ENCODE results near the gene SSRP1.
"Not testable (repeated sequence)": the region's sequence is repeated elsewhere in the genome, so short reads cannot be mapped to it uniquely, and the experiment has no call there.

Gene SSRP1, protein sequence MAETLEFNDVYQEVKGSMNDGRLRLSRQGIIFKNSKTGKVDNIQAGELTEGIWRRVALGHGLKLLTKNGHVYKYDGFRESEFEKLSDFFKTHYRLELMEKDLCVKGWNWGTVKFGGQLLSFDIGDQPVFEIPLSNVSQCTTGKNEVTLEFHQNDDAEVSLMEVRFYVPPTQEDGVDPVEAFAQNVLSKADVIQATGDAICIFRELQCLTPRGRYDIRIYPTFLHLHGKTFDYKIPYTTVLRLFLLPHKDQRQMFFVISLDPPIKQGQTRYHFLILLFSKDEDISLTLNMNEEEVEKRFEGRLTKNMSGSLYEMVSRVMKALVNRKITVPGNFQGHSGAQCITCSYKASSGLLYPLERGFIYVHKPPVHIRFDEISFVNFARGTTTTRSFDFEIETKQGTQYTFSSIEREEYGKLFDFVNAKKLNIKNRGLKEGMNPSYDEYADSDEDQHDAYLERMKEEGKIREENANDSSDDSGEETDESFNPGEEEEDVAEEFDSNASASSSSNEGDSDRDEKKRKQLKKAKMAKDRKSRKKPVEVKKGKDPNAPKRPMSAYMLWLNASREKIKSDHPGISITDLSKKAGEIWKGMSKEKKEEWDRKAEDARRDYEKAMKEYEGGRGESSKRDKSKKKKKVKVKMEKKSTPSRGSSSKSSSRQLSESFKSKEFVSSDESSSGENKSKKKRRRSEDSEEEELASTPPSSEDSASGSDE

DNA sequence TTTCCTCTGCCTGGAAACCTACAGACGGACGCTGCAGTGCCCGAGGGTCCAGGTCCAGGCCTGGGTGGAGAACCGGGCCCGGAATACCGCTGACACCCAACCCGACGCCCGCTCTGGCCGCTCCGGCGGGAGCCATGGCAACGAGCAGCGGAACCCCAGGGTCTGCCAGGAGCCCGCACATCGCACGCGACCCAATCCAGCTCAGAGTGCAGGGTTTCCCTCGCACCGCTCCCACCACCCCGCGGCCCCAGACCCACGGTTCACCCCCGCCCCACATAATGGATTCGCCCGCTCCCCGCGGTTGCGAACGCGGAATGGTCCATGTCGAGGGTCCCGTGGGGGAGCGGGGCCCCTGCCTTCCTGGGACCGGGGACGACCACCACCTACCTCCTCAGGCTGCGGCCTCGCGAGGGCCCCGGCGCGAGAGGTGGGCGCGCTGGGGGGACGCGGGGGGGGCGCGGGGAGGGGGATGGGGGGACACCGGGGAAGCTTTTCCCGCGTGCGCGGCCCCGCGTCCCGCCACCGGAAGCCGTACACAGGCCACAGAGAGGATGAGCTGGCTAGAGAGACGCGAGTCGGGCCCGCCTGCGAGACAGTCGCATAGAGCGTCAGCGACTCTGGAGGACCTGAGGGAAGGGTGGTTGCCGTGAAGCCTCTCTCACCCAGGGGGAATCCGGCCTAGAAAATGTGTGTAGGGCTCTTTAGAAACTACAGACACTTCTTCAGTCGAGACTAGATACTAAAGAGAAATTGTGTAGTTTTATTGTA, at the start of gene SSRP1:
SSRP1 (minus strand) TSS at position 550 of the 768 bp plus-strand sequence. CDS start 771 bp downstream, outside the sequence.
- DNase-seq (ENCODE audit: extremely low read depth in 1 of 2, low read depth in 1 of 2) = peak; percentile 62 to 77

DNA sequence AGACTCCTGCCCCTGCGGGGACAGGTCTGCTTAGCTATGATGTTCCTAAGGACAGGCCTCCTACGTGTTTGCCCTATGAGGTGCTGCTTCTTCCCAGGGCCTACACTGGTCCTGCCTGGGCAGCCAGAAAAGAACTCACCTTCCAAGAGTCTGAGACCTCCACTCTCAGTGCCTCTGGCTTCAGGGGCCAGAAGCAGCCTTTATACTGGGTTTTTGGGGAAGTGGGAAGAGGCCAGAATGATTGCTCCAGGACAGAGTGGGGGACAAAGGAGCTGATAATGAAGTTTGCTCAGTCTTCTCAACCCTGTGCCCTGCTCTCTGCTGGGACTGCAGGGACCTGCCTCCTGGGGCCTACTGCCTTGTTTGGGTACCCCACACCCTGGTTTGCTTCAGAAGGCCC, 45.3 kb upstream of the SSRP1 start, which contains the start of gene PRG3:
PRG3 (minus strand) TSS at position 176 of the 400 bp plus-strand sequence. CDS start 442 bp downstream, outside the sequence.
- DNase-seq (ENCODE audit: extremely low read depth in 1 of 2, low read depth in 1 of 2) = no peak

DNA sequence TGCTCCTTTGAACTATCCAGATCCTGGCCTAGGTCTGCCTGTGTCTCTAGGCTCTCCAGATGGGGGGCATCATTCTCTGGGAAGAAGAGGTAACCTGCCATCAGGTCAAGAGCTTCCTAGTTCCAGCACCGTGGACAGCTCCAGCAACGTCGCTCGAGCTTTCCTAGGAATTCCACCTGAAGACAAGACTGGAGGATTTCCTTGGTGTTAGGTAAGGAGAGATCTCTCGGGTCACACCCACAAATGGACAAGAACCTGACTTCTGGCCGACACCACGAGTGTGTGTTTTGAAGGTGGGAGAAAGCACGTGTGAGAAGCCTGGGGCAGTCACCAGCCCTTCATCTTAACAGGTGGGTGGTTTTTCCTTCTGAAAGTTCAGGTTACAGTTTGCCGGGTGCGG, 44.0 kb upstream of the SSRP1 start:
- no peak for DNase-seq (ENCODE audit: extremely low read depth in 1 of 2, low read depth in 1 of 2)

DNA sequence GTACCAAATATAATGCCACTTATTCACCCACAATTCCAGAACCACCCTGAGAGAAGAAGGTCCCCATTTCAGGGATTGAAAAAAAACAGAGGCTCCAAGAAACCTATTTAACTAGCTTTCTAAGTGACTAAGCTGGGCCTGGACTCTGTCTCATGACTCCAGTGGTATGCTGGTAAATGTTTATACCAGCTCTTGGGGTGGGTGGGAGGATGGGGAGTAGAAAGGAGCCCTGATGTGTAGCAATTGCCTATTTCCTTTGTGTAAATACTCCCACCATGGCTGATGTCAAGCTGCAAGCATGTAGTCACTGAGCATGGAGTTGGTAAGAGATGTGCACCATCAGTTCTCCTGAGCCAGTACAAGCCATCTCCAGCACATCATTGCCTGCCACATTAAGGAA, 42.5 kb upstream of the SSRP1 start:
- DNase-seq (ENCODE audit: extremely low read depth in 1 of 2, low read depth in 1 of 2) = no peak

DNA sequence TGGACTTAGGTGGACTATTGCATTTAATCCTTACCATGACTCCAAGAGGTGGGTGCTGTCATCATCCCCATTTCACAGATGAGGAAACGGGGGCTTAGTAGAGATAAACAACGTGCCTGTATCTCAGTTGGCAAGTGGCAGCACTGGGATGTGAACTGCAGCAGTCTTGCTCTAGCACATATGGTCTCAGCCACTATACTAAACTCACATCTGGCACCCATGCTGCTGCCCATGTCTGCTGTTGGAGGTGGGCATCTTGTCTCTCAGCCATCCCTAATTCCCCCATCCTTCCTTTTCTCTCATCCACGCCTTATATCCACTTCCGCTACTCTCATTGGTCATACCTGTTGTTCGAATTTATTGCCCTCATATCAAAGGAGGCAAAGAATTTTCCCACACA, 41.4 kb upstream of the SSRP1 start:
- no peak for DNase-seq (ENCODE audit: extremely low read depth in 1 of 2, low read depth in 1 of 2)

DNA sequence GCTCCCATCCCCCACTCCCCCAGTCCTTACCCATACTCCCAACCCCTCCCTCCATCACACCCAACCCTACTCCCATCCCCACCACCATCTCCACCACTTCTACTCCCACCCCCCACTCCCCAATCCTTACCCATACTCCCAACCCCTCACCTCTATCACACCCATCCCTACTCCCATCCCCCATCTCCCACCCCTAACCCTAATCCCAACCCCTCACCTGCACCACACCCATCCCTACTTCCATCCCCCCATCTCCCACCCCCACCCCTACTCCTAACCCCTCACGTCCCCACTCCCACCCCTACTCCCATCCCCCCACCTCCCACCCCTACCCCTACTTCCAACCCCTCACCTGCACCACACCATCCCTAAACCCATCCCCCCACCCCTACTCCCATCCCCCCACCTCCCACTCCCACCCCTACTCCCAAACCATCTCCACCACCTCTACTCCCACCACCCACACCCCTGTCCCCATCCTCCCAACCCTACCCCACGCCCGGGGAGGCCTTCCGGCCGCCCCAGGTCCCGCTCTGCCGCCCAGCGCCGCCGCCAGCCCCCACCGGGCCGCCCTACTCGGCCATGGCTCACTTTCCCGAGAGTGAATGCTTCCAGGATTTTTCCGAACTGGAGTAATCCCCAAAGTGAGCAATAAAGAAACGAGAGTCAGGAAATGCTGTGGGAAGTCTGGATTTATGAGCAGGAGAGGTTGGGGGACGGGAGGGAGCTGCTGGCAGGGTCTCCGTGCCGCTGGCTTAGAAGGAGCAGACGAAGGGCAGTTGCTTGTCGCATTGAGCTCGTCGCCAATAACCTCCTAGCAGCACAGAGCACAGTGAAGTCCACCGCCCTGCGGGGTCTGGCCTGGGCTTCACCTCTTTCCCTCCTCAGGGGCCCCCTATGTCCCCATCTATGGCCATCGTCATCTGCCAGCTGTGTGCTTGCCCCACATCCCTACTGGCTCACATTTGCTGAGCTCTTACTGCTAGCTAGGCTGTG, 40.7 kb upstream of the SSRP1 start:
- no peak for DNase-seq (ENCODE audit: extremely low read depth in 1 of 2, low read depth in 1 of 2)

DNA sequence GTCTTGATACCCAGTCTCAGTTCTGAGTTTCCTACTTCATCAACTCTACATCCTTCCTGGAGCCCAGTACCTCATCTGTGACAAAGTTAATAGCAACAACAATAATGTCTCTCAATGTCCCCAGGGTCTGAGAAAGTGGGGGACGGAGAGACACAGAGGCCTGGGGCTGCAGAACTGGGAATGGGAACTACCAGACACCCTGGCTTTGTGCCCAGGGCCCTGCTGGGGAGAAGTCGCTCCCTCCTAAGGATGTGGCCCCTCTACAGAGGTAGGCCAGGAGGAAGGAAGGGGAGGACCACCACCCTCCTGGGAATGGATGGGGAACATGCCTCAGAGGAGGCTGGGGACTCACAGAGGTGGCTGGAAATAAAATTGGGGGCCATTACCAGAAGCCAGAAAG, 39.8 kb upstream of the SSRP1 start:
- no peak for DNase-seq (ENCODE audit: extremely low read depth in 1 of 2, low read depth in 1 of 2)

DNA sequence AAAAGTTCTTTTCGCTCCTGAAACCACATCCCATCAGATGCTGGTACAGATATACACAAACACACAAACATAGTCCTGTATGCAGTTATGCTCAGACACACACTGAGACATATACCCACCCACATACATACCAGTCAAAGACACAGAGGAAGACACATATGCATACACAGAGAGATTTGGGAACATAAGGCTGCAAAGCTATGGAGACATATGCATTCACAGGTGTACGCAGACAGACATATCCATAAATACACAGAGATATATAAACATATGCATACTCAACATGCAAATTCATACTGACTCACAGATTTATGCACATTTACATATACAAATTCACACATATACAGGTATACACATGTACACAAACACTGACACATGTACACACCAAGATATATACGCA, 39.3 kb upstream of the SSRP1 start:
- DNase-seq (ENCODE audit: extremely low read depth in 1 of 2, low read depth in 1 of 2) = no peak

DNA sequence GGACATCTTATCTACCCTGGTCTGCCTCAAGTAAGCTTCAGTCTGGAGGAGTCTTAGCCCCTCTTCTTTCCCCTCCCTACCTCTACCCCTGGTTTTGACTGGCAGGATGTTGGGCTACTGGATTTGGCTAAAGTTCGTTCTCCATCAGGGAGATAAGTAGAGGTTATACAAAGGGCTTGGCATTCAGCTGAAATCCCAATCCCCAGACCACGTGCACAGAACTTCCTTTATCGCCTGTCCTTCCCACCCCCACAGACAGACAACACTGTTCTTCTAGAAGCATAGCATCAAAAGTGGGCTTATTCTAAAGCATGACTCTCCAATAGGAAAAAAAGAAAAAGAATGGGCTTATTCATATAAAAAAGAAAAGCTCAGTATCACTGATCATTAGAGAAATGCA, 37.5 kb upstream of the SSRP1 start:
- DNase-seq (ENCODE audit: extremely low read depth in 1 of 2, low read depth in 1 of 2) = no peak

DNA sequence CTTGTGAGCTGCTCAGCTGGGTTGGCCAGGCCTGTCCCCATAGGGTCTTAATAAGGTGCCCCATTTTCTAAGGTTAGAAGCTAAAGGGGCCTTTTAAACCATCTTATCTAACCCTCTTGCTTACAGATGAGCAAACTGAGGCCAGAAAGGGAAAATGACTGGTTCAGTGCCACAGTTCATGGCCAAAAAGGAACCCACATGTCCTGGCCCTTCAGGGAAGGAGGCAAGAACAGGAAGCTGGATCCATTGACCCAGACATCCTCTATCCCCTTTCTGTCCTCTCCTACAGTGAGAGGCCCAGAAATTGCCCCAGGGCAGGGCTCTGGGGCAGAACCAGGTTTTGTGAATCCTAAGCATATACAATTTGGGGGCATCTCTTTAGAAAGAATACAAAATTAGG, 35.2 kb upstream of the SSRP1 start:
- DNase-seq (ENCODE audit: extremely low read depth in 1 of 2, low read depth in 1 of 2) = no peak

DNA sequence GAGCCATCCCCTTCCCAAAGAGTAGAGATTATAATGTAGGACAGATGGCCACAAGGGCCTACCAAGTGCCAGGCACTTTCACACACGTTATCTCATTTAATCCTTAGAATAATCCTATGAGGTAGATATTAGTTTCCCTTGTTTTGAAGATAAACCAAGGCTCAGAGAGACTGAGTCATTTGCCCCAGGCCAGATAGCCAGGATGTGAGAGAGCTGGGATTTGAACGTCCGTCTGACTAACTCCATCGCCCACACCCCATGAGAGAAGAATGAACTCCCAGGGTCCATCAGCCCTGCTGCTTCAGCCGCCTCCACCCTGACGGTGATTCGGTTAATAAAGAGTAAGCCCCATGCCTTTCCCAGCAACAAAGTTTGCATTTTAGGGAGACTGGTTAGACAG, 34.6 kb upstream of the SSRP1 start:
- DNase-seq (ENCODE audit: extremely low read depth in 1 of 2, low read depth in 1 of 2) = no peak

DNA sequence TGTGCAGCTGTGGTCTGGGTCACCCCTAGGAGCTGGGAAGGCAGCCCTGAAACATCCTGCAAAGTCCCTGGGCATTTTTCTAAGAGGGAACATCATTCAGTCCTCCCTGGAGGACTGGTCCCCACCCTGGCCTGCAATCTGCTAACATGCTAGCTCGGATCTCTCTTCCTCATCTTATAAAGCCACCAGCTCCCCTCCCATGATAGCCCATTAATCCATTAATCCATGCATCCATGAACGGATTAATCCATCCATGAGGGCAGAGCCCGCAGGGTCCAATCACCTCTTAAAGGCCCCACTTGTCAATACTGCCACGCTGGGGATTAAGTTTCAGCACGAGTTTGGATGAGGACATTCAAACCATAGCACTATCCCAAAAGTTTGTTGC, 33.1 kb upstream of the SSRP1 start:
- no peak for DNase-seq (ENCODE audit: extremely low read depth in 1 of 2, low read depth in 1 of 2)

DNA sequence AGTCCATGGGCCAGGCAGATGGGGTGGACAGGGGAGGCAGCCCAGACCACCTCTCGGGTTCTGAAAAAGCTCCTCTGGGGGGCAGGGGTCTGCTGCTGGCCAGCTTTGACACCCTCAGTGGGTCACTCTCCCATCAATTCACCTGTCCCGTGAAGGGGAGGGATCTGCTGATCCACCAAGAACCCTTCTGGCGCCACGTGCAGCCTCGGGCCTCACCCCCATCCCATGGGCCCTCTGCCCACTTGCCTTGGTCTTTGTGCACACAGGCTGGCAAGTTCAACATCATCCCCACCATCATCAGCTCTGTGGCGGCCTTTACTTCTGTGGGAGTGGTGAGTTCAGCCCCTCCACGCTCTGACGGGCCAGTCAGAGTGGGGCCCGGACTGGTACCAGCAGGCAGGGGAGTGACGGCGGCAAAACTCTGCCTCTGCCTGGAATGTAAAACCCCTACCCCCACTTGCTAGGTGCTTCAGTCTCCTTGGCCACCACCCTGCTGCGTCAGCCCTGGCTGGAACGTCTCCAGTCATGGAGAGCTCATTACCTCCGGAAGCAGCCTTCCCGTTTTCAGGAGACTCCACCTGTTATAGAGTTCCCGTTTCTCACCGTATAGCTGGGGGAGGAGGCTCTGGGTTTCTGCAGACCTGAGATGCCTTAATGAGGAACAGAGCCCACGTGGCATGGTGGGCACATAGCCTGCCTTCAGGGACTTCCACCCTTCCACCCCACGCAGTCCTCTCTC, 32.6 kb upstream of the SSRP1 start:
- DNase-seq (ENCODE audit: extremely low read depth in 1 of 2, low read depth in 1 of 2) = no peak

DNA sequence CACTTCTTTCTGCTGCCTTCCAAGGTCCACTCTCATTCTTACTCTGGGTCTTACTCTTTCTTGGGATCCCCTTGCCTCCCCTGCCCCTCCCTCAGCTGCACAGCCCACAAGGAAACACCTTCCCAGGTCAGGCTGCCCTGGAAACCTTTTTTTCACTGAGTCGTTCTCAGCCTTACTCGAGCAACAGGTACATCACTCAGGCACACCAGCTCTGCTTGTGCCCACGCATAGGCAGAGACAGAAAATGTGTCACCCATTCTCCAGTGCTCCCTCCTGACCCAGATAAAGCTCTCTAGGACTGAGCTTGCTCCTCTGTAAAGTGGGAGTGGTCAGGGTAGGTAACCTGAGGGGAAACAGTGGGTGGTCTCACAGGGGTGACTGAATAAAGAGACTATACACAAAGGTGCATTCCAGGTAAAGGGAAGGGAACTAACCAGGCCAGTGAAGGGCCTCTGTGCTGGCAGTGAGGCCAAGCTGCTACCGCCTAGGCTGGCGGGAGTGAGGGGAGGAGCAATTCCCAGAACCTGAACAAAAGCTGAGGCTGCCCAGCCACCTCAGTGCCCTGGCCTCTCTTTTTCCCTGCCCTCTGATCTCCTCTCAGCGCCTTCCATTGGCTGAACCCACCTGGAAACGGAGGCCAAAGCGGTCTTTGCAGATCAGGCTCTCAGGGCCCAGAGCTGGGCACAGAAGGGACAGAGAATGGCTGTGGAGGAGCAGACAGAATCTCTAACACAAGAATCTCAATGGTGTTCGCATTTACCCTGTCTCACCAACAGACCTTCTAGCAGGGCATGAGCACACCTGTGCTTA, 29.4 kb upstream of the SSRP1 start:
- no peak for DNase-seq (ENCODE audit: extremely low read depth in 1 of 2, low read depth in 1 of 2)

DNA sequence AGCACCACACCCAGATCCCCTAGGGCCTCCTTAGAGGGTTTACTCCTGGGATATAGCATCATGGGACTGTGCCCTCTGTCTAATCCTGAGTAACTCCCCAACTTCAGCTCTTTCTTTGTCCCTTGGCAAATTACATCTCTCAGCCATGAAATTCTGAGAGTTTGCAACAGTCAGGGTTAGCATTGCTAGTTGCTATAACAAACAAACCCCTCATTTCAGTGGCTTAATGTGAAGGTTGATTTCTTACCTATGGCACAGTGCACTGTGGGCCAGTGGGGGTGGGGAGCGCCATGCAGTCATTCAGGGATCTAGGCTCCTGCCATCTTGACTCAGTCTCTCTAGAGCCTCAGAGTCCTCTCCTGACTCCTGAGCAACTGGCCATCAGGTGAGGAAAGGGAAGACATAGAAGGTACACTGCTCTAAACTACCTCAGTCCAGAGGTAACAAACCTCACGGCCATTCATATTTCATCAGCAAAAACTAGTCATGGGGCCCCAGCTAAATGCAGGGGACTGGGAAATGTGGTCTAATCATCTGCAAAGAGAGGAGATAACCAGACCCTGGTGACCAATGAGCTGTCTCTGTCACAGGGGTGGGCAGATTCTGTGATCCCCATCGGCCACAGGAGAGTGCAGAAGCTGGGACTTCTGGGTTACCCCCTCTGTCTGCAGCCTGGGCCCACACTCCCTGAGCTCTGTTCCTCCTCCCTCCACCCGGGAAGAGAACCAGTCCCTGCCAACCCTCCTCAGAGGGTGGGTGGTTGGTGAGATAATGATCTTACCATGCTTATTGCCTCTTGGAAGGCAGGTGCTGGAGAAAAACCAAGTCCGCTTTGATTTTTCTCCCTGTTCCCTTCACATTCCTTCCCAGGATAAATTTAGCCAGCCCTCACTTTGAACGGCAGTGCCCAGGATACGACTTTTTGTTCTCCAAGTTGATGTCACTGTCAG, 27.7 kb upstream of the SSRP1 start:
- DNase-seq (ENCODE audit: extremely low read depth in 1 of 2, low read depth in 1 of 2) = no peak

DNA sequence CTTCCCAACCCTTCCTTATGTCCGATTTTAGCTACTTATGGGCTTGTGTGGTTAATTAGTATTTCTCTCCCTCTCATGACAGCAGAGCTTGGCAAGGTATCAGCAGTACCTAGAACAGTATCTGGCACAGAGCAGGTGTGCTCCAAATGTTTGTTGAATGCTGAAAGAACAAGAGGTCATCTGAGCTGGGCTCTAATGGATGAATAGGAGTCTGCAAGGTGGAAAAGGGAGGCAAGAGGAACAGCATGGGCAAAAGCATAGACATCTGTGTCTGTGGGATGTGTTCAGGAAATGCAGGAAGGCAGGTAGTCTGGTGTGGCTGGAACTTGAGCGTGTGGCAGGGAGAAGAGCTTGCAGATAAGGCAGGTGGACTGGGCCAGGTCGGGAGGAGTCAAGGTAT, 26.2 kb upstream of the SSRP1 start:
- no peak for DNase-seq (ENCODE audit: extremely low read depth in 1 of 2, low read depth in 1 of 2)

DNA sequence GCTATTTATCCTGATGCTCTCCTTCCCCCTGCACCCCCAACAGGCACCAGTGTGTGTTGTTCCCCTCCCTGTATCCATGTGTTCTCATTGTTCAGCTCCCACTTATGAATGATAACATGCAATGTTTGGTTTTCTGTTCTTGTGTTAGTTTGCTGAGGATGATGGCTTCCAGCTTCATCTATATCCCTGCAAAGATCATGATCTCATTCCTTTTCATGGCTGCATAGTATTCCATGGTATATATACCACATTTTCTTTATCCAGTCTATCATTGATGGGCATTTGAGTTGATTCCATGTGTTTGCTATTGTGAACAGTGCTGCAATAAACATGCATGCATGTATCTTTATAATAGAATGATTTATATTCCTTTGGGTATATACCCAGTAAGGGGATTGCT, 25.7 kb upstream of the SSRP1 start:
- not testable (repeated sequence) for DNase-seq (ENCODE audit: extremely low read depth in 1 of 2, low read depth in 1 of 2)

DNA sequence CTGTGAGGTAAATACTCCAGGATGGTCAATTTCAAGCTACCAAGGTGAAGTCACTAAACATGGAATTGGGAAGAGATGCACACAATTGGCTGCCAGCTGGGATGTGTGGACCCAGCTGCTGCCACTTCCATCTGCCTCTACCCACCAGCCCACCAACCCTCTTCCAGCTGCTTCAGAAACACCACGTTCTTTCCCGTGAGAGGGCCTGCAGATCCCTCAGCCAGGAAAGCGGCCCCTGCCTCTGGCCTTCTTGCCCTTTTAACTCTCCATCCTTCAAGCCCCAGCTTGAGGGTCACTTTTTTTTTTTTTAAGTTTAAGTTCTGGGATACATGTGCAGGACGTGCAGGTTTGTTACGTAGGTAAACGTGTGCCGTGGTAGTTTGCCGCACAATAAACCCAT, 25.3 kb upstream of the SSRP1 start:
- DNase-seq (ENCODE audit: extremely low read depth in 1 of 2, low read depth in 1 of 2) = no peak

Data from activated CD8-positive, alpha-beta memory T cell treated with anti-CD3 and anti-CD28 coated beads for 1 hour (primary cell).